HepG2 (cell line): ENCODE measurements around the gene DHRS1. TPM values are rescaled to one million over a fixed set of nuclear protein-coding genes. Genes with fewer than 3 reads are reported as not detected.

ENCODE experiments used
- ATAC-seq: fragments of 200-7000 bp; cut with Tn5 transposase; 3 replicates; pipeline ENCODE4 v1.9.1; 2020; ENCODE audit warnings: mild to moderate bottlenecking, moderate library complexity
- BruUV-seq: library from RNA; stranded (reverse); fragments of 400-500 nt; replicated peaks from 2 replicates; lab custom pipeline; 2021; lab: Mats Ljungman, UMichigan
- CTCF ChIA-PET: fragments of 300-600 bp; formaldehyde crosslinking; extraction: SDS; loops from one replicate; lab custom pipeline; 2021; ENCODE audit warnings: low total read pairs, inconsistent platforms, low intra/inter-chr PET ratio; lab: Yijun Ruan, JAX
- POLR2A ChIA-PET: fragments of 350-600 bp; sonication (Branson Sonifier 250); formaldehyde crosslinking; loops from one replicate; lab custom pipeline; 2020; ENCODE audit warnings: antibody characterized with exemption, inconsistent platforms; lab: Yijun Ruan, JAX
- DNase-seq: peaks from one replicate; pipeline ENCODE4 v3.0.0-alpha.2; 2015; ENCODE audit warnings: low spot score
- FAIRE-seq: peaks from 3 replicates; lab custom pipeline; 2011; peaks lifted over from hg19 to GRCh38; lab: Jason Lieb, UNC
- H2AFZ ChIP-seq: one replicate; pipeline ENCODE4 v1.6.1; 2011; ENCODE audit warnings: low read length, inconsistent platforms
- H3K27ac ChIP-seq: fragments of 300-600 bp; 3 replicates; pipeline ENCODE4 v1.8.0; 2011; ENCODE audit warnings: mixed run types, mild to moderate bottlenecking, mixed read lengths, low read length, inconsistent platforms; ENCODE audit not compliant: insufficient read depth; ENCODE audit errors: extremely low read length
- H3K27me3 ChIP-seq, 2 experiments: fragments of 200-600 bp in 1 of 2; 2 replicates in 1 of 2; 3 replicates in 1 of 2; pipeline versions ENCODE4 v1.6.0 to v1.8.0; 2011; ENCODE audit warnings: low read length in 2 of 2, mild to moderate bottlenecking in 2 of 2, moderate library complexity in 2 of 2, inconsistent platforms in 1 of 2; ENCODE audit not compliant: insufficient read depth in 2 of 2, control insufficient read depth in 1 of 2
- H3K36me3 ChIP-seq, 2 experiments: fragments of 200-600 bp in 1 of 2; replicated peaks in 1 of 2; 2 replicates in 1 of 2; 3 replicates in 1 of 2; pipeline versions ENCODE4 v1.5.1 to v1.8.0; 2011; ENCODE audit warnings: low read length in 2 of 2, inconsistent platforms in 1 of 2; ENCODE audit not compliant: insufficient read depth in 2 of 2, control insufficient read depth in 1 of 2
- H3K4me1 ChIP-seq: 2 replicates; pipeline ENCODE4 v1.5.1; 2012; ENCODE audit warnings: low read length, inconsistent platforms; ENCODE audit not compliant: insufficient read depth
- H3K4me2 ChIP-seq: 2 replicates; pipeline ENCODE4 v1.6.0; 2011; ENCODE audit warnings: low read depth, low read length, inconsistent platforms
- H3K4me3 ChIP-seq, 3 experiments: fragments of 200-600 bp in 1 of 3; sonication (generic), shearing (Covaris generic) in 1 of 3; replicated peaks in 1 of 3; 2 replicates each; pipeline ENCODE4 v1.5.1; 2011 to 2016; ENCODE audit warnings: low read length in 3 of 3, inconsistent platforms in 2 of 3, low read depth in 2 of 3, mild to moderate bottlenecking in 2 of 3, control low read depth in 1 of 3, mixed read lengths in 1 of 3; ENCODE audit not compliant: insufficient read depth in 1 of 3
- H3K79me2 ChIP-seq: one replicate; pipeline ENCODE4 v1.6.1; 2011; ENCODE audit warnings: low read length, inconsistent platforms; ENCODE audit not compliant: insufficient read depth
- H3K9ac ChIP-seq: 2 replicates; pipeline ENCODE4 v1.6.0; 2011; ENCODE audit warnings: mild to moderate bottlenecking, low read depth, low read length, inconsistent platforms; ENCODE audit not compliant: insufficient read depth
- H3K9me3 ChIP-seq: 2 replicates; pipeline ENCODE4 v1.5.1; 2012; ENCODE audit warnings: mild to moderate bottlenecking, low read length
- H4K20me1 ChIP-seq: 2 replicates; pipeline ENCODE4 v1.6.0; 2011; ENCODE audit warnings: inconsistent platforms, mild to moderate bottlenecking, low read length, moderate library complexity; ENCODE audit not compliant: insufficient read depth
- CBX5 ChIP-seq: sonication (generic); formaldehyde crosslinking; IDR thresholded peaks from 2 replicates; pipeline ENCODE4 v1.4.0; 2020; ENCODE audit warnings: missing genetic modification reagents, borderline replicate concordance
- FOXO4 ChIP-seq: sonication (generic); formaldehyde crosslinking; conservative IDR thresholded peaks from 2 replicates; pipeline ENCODE4 v1.8.1; 2023; ENCODE audit warnings: missing genetic modification reagents
- HDAC2 ChIP-seq: sonication (generic); formaldehyde crosslinking; IDR thresholded peaks from 2 replicates; pipeline ENCODE4 v1.4.0; 2020; ENCODE audit warnings: missing genetic modification reagents
- HMG20B ChIP-seq: conservative IDR thresholded peaks from 2 replicates; pipeline ENCODE4 v1.6.1; 2016; ENCODE audit warnings: missing genetic modification reagents, missing compliant biosample characterization
- HOXA7 ChIP-seq: sonication (generic); formaldehyde crosslinking; IDR thresholded peaks from 2 replicates; pipeline ENCODE4 v1.8.1; 2022; ENCODE audit warnings: mild to moderate bottlenecking, missing genetic modification reagents, moderate library complexity
- KLF16 ChIP-seq, 2 experiments: sonication (generic) in 1 of 2; formaldehyde crosslinking in 1 of 2; IDR thresholded peaks; 2 replicates each; pipeline versions ENCODE4 v1.6.1 to v1.8.0; 2016 to 2023; ENCODE audit warnings: missing genetic modification reagents in 2 of 2, missing compliant biosample characterization in 1 of 2
- NR1H2 ChIP-seq: sonication (generic); formaldehyde crosslinking; IDR thresholded peaks from 2 replicates; pipeline ENCODE4 v1.8.1; 2022; ENCODE audit warnings: low read depth, missing genetic modification reagents, borderline replicate concordance
- SETDB1 ChIP-seq: sonication (generic); formaldehyde crosslinking; IDR thresholded peaks from 2 replicates; pipeline ENCODE4 v1.5.1; 2020; ENCODE audit warnings: missing genetic modification reagents, mild to moderate bottlenecking, borderline replicate concordance
- SMYD3 ChIP-seq: sonication (generic); formaldehyde crosslinking; IDR thresholded peaks from 2 replicates; pipeline ENCODE4 v1.8.1; 2023; ENCODE audit warnings: mild to moderate bottlenecking, missing genetic modification reagents
- ZBTB38 ChIP-seq: sonication (generic); formaldehyde crosslinking; IDR thresholded peaks from 2 replicates; pipeline ENCODE4 v1.5.1; 2020; ENCODE audit warnings: mild to moderate bottlenecking, missing genetic modification reagents
- ZFP41 ChIP-seq: sonication (generic); formaldehyde crosslinking; IDR thresholded peaks from 2 replicates; pipeline ENCODE4 v1.4.0; 2020; ENCODE audit warnings: mild to moderate bottlenecking, missing genetic modification reagents, borderline replicate concordance
- ZNF296 ChIP-seq: sonication (generic); formaldehyde crosslinking; conservative IDR thresholded peaks from 2 replicates; pipeline ENCODE4 v1.5.0; 2020; ENCODE audit warnings: mild to moderate bottlenecking, missing genetic modification reagents
- ZNF30 ChIP-seq: sonication (generic); formaldehyde crosslinking; IDR thresholded peaks from 2 replicates; pipeline ENCODE4 v1.5.0; 2020; ENCODE audit warnings: mild to moderate bottlenecking, missing genetic modification reagents
- ZNF550 ChIP-seq: sonication (generic); formaldehyde crosslinking; IDR thresholded peaks from 2 replicates; pipeline ENCODE4 v1.4.0; 2020; ENCODE audit warnings: mild to moderate bottlenecking, missing genetic modification reagents, borderline replicate concordance
- ZNF782 ChIP-seq: sonication (generic); formaldehyde crosslinking; IDR thresholded peaks from 2 replicates; pipeline ENCODE4 v1.4.0; 2020; ENCODE audit warnings: missing genetic modification reagents, mild to moderate bottlenecking, borderline replicate concordance
- WGBS: methylation state at CpG from one replicate; pipeline ENCODE4 v1.1.6; 2017; ENCODE audit warnings: low lambda C conversion rate; 5-methylcytosine and 5-hydroxymethylcytosine counted together
- in situ Hi-C: cut with HindIII; loops from 2 replicates; pipeline ENCODE4 v1.10.0; 2017; ENCODE audit warnings: low pct_unique_long_range_greater_than_20kb; ENCODE audit not compliant: extremely low pct_ligation_motif_present
- intact Hi-C: fragments of 100-400 bp; cut with micrococcal nuclease; formaldehyde crosslinking; loops from one replicate; pipeline ENCODE4 v1.10.0; 2022; ENCODE audit not compliant: unreplicated experiment
- polyA plus RNA-seq, 8 experiments: library from polyadenylated mRNA; depleted of rRNA in 3 of 8; stranded (reverse) in 7 of 8; unstranded in 1 of 8; fragments of >200 nt; fragmentation: Illumina TruSeq in 4 of 8; extraction: Trizol in 4 of 8; gene quantifications; 2 replicates each; pipeline versions ENCODE4 v1.2.1 to v1.2.3, GENCODE V29; 2011 to 2016; ENCODE audit warnings: low read depth in 4 of 8, missing spikeins in 1 of 8, mixed read lengths in 1 of 8; ENCODE audit not compliant: insufficient read depth in 1 of 8
- total RNA-seq, 5 experiments: library from RNA; depleted of rRNA; stranded (reverse); fragments of >200 nt; fragmentation: Illumina TruSeq; extraction: Trizol; gene quantifications; 2 replicates each; pipeline ENCODE4 v1.2.3, GENCODE V29; 2016; ENCODE audit warnings: low read depth in 1 of 5
- TF ChIP-seq, protein P1 (sequence below), 2 experiments: sonication (generic) in 1 of 2; formaldehyde crosslinking in 1 of 2; IDR thresholded peaks; 2 replicates each; pipeline versions ENCODE4 v1.5.1 to v1.6.1; 2011 to 2020; ENCODE audit warnings: borderline replicate concordance in 1 of 2, low read depth in 1 of 2, low read length in 1 of 2, mild to moderate bottlenecking in 1 of 2, missing genetic modification reagents in 1 of 2, moderate library complexity in 1 of 2

Gene DHRS1
- total and polyA plus RNA-seq, 2 of the 13 experiments (the other 11 are each of a cell fraction or from before 2014, with no cell fraction given), result 49.8 to 60.8 TPM

DNA sequence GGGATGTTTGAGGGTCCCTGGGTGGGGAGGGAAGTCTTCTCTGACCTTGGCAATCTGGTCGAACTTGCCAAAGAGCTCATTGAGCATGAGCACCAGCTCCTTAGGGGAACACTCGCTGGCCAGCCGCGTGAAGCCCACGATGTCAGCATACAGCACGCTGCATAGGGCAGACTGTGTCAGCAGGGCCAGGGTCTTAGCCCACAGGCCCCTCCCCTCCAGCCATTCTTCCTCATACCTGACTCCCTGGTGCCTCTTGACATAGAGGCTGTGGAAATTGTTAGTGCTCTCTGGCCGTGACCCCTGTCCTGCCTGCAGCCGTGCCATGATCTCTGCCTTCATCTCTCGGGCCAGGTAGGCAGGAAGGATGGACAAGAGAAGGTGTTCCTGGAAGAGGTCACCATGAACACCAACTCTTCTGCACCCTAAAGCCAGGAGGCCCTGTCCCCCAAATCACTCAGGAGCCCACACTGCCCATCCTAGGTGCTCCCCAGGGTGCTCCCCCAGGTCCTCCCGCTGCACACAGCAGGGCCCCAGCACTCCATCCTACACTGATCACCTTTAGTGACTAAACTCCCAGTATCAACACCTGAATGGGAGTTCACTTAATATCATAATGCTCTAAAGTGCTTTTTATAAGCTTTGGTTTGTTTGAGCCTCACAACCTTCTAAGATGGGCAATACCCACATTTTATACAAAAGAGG, 31.5 kb upstream of the DHRS1 start (continued):
- TF ChIP-seq SETDB1 (no peak), NR1H2 (CRISPR knock-in tag) (no peak), SMYD3 (CRISPR knock-in tag) (no peak), ZFP41 (0 out of 2 replicates have a peak, but pooled peaks have one; percentile 54), CBX5 (peak; percentile 36; the same call in 1 of the 2 replicates), FOXO4 (0 out of 2 replicates have a peak, but pooled peaks have one; percentile 87), ZNF30 (CRISPR knock-in tag) (0 out of 2 replicates have a peak, but pooled peaks have one; percentile 42), HOXA7 (CRISPR knock-in tag) (no peak), ZNF296 (CRISPR knock-in tag) (0 out of 2 replicates have a peak, but pooled peaks have one; percentile 16)

DNA sequence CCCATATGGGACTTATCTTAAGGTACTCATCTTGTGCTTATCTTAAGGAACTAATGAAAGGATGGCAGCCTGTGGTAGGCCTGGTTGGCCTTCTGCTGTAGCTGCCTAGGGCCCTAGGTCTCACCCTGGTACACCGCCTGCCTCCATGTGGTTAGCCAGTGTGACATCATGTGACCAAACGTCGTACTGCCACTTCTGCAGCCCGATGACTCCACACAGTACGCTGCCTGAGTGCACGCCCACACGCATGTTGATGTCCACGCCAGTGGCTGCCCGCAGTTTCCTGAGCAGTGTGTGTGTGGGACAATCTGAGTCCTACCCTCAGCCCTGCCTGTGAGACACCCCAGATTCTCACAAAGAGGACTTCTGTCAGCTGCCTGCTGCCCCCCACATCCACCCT, 30.2 kb upstream of the DHRS1 start:
- ChIA-PET CTCF (interaction anchor here (10.2 kb wide), 1 partner anchor 104 kb away, joined by 235 read pairs; the partner anchor contains the start of genes CBLN3 and KHNYN), POLR2A (interaction anchor here (0.9 to 3.1 kb wide), 5 partner anchors 87 to 134 kb away, joined by 3 to 14 read pairs (median 4); partner anchors contain the start of genes CBLN3, KHNYN, TINF2 and TM9SF1)
- no peaks in the 10 kb centered on the region for H3K79me2 ChIP-seq
- BruUV-seq, result no TSS peak
- intact Hi-C loops (loop anchor here (5.0 kb wide), 1 partner anchor 1562 kb away; the partner anchor contains the start of gene OXA1L), in situ Hi-C loops (loop anchor here (5.0 kb wide), 1 partner anchor 103 kb away; no protein-coding TSS in a partner anchor)
- WGBS, result 50% methylated on average over 9 of the region's 9 CpGs
- no peak for DNase-seq
- no peak overlapping the region for H3K4me3 ChIP-seq
- no peak overlapping the region for H3K27ac ChIP-seq
- H3K36me3 ChIP-seq, result no peaks in the 10 kb centered on the region
- no peaks in the 10 kb centered on the region for H3K9me3 ChIP-seq
- H4K20me1 ChIP-seq, result no peaks in the 10 kb centered on the region
- H3K4me2 ChIP-seq, result no peak overlapping the region
- ATAC-seq, result no peak
- no peak overlapping the region for H3K9ac ChIP-seq
- H2AFZ ChIP-seq, result no peak overlapping the region
- peaks cover 32 to 82% of the 10 kb centered on the region in 2 experiments for H3K27me3 ChIP-seq
- no peak for FAIRE-seq
- peaks cover 31% of the 10 kb centered on the region for H3K4me1 ChIP-seq
- TF ChIP-seq, protein P1, sequence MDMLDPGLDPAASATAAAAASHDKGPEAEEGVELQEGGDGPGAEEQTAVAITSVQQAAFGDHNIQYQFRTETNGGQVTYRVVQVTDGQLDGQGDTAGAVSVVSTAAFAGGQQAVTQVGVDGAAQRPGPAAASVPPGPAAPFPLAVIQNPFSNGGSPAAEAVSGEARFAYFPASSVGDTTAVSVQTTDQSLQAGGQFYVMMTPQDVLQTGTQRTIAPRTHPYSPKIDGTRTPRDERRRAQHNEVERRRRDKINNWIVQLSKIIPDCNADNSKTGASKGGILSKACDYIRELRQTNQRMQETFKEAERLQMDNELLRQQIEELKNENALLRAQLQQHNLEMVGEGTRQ (IDR thresholded peaks at IDR 0.05; ENCODE audit: low read depth, low read length), result 0 out of 2 replicates have a peak, but pooled peaks have one; percentile 6
- TF ChIP-seq, protein P1 (CRISPR knock-in tag; IDR thresholded peaks at IDR 0.05; ENCODE audit: borderline replicate concordance), result no peak
- no peak for TF ChIP-seq ZNF782 (CRISPR knock-in tag)
- no peak for TF ChIP-seq HDAC2 (CRISPR knock-in tag)
- 0 out of 2 replicates have a peak, but pooled peaks have one; percentile 41 for TF ChIP-seq ZBTB38 (CRISPR knock-in tag)
- TF ChIP-seq HMG20B (CRISPR knock-in tag), result no peak
- no peak for TF ChIP-seq KLF16 (CRISPR knock-in tag; IDR thresholded peaks at IDR 0.05)
- TF ChIP-seq ZNF550 (CRISPR knock-in tag), result no peak
